T-helper 2 cell treated with Interferon-gamma antibody and Interleukin-4, amounts not matched to agents 5 μg/mL and 100 μg/mL, for 36 hours (primary cell): ENCODE data around the gene MTUS2.

Source experiments
- DNase-seq: peaks from one replicate; pipeline ENCODE4 v3.0.0; 2021; ENCODE audit warnings: low spot score
- H3K27ac Mint-ChIP-seq: one replicate; pipeline ENCODE4 v1.8.0; 2021; ENCODE audit warnings: mild to moderate bottlenecking, mixed read lengths
- H3K27me3 Mint-ChIP-seq: one replicate; pipeline ENCODE4 v1.8.0; 2021; ENCODE audit warnings: low read depth, mixed read lengths
- H3K36me3 Mint-ChIP-seq: one replicate; pipeline ENCODE4 v1.8.0; 2021; ENCODE audit warnings: low read depth, mixed read lengths
- H3K4me1 Mint-ChIP-seq: one replicate; pipeline ENCODE4 v1.8.0; 2021; ENCODE audit warnings: low read depth, mixed read lengths
- H3K4me3 Mint-ChIP-seq: one replicate; pipeline ENCODE4 v1.8.0; 2022; ENCODE audit warnings: mild to moderate bottlenecking, moderate library complexity, mixed read lengths
- H3K9me3 Mint-ChIP-seq: one replicate; pipeline ENCODE4 v1.8.0; 2021; ENCODE audit warnings: mixed read lengths

Gene MTUS2

DNA sequence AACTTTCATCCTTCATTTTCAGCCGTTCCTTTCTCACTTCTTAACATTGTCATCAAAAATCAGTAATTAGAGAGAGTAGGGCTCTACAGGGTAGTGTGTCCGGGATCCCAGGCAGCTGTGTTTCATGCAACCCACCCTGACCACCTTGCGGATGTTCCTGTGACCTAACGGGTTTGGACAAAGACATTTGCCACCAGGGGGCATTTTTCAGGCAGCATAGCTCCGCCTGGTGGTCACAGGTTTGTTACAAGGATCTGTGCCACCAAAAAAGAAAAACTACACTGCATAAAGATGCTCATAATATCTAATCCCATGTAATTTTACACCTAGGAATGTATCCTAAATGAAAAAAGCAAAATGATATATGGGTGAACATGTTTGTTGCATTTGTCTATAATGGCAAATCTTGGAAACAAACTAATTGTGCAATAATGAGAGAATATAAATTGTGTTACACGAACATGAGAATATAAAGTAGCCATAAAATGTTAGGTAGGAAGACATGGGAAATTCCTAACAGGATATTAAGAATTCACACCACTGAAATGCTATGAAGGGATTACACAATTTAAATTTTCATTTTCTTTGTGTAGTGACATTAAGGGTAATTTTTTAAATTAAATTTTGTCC, 652.3 kb downstream of the MTUS2 start:
- no peaks in the 10 kb centered on the region for H3K36me3 Mint-ChIP-seq
- no peak overlapping the region for H3K27ac Mint-ChIP-seq
- no peaks in the 10 kb centered on the region for H3K9me3 Mint-ChIP-seq
- peak; percentile 22 for DNase-seq
- peaks cover 7% of the 10 kb centered on the region for H3K27me3 Mint-ChIP-seq
- H3K4me3 Mint-ChIP-seq = no peak overlapping the region
- no peaks in the 10 kb centered on the region for H3K4me1 Mint-ChIP-seq

DNA sequence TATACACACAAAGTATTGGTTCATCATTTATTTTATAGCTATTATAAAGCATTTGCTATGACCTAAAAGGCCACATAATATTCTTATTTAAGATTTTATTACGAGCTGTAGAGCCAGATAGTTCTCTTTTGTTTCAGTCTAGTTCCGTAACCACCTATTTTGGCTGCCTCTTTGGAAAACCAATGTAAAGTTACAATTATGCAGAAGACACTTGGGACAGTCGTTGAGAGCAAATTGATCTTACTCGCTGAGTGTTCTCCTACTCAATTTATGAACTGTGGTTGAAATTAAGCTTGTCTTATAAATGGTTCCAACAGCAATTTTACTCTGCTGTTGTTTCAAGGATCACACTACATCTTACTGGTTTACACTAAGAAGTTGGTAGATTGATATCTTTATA, 653.0 kb downstream of the MTUS2 start:
- Mint-ChIP-seq H3K4me3 (no peak overlapping the region), H3K27me3 (peaks cover 8% of the 10 kb centered on the region), H3K9me3 (no peaks in the 10 kb centered on the region)

DNA sequence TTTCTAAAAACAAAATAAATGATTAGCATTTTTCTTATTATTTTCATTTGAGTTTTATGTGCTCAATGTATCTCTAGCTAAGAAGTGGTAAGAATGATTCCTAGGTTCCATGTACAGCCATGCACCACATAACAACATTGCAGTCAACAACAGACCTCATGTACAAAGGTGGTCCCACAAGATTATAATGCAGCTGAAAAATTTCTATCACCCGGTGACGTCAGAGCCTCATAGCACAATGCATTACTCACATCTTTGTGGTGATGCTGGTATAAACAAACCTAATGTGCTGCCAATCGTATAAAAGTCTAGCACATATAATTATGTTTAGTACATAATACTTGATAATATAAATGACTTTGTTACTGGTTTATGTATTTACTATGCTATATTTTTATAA, 654.9 kb downstream of the MTUS2 start:
- H3K36me3 Mint-ChIP-seq = no peaks in the 10 kb centered on the region
- DNase-seq = no peak
- no peaks in the 10 kb centered on the region for H3K4me1 Mint-ChIP-seq
- H3K27ac Mint-ChIP-seq = no peak overlapping the region
- H3K27me3 Mint-ChIP-seq = peaks cover 8% of the 10 kb centered on the region
- no peaks in the 10 kb centered on the region for H3K9me3 Mint-ChIP-seq
- no peak overlapping the region for H3K4me3 Mint-ChIP-seq

More for the DNA sequence above, 653.0 kb downstream of the MTUS2 start:
- DNase-seq = no peak
- no peaks in the 10 kb centered on the region for H3K36me3 Mint-ChIP-seq
- H3K4me1 Mint-ChIP-seq = no peaks in the 10 kb centered on the region
- no peak overlapping the region for H3K27ac Mint-ChIP-seq

DNA sequence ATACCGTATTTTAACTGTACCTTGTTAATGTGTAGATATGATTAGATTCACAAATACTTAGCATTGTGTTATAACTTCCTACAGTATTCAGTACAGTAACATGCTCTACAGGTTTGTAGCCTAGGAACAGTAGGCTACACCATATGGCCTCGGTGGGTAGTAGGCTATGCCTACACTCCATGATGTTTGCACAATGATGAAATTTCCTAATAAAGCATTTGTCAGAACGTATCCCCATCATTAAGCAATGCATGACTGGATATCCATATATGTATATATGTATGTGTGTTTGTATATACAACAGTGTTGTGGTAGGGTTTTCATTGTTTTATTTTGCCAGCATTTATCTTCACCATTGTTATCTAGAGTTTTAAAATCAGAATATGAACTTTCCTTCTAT, 655.9 kb downstream of the MTUS2 start:
- no peak for DNase-seq
- H3K4me3 Mint-ChIP-seq = no peak overlapping the region
- H3K36me3 Mint-ChIP-seq = no peaks in the 10 kb centered on the region
- no peak overlapping the region for H3K27ac Mint-ChIP-seq
- peaks cover 8% of the 10 kb centered on the region for H3K27me3 Mint-ChIP-seq
- H3K9me3 Mint-ChIP-seq = no peaks in the 10 kb centered on the region
- H3K4me1 Mint-ChIP-seq = no peaks in the 10 kb centered on the region

DNA sequence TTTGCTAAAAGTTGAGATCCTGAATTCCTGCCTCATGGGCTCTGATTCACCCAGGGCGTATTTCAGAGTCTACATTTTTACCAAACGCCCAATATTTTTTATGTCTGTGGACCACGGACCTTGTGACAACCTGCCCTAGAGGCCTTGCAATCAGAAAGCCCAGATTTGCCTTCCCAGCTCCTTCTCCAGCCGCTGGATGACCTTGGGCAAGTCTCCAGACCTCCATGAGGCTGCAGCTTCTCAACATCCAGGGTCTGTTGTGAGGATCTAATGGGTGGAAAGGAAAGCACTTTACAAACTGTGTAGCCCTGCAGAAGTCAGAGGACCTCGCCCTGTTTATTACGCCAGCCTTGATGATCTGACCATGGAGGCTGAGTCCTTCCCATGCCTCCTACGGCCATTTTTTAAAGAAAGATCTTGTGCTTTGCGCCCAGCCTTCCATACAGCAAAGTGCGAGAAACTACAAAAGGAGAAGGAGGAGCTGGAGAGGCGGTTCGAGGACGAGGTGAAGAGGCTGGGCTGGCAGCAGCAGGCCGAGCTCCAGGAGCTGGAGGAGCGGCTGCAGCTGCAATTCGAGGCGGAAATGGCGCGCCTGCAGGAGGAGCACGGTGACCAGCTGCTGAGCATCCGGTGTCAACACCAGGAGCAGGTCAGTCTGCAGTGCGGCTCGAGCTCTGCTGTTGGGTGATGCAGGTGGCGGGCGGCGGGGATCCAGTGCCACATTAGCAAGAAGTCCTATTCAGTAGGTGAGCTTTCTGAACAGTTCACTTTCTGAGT, 659.8 kb downstream of the MTUS2 start:
- Mint-ChIP-seq H3K27ac (no peak overlapping the region), H3K4me1 (no peaks in the 10 kb centered on the region), H3K27me3 (peaks cover 8% of the 10 kb centered on the region), H3K9me3 (no peaks in the 10 kb centered on the region), H3K36me3 (no peaks in the 10 kb centered on the region), H3K4me3 (no peak overlapping the region)
- no peak for DNase-seq

DNA sequence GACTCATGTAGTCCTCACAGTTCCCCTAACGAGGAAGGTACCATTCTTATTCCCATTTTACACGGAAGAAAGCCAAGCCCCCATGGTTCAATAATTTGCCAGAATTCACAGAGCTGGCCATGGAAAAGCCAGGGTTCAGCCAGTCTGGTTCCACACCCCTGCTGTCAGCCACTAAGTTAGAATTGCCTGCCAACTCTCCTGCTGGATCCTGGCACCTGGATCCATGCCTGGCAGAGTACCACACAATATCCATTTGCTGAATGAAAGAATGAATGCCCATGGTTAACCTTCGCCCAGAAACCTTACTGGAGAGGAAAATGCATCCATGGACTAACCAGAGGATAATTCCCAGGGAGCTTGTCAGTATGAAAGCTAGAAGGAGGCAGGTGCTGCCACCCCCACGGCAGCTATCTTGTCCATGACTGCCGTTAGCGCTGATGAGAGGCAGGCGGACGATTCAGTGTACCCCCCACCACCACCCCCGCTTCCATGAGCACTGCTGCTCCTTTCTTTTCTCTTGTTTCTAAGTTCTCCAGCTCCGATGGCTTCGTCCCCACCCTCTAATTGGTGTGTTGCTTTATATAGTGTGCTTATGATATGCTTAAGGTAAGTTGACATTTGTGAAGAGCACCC, 660.9 kb downstream of the MTUS2 start:
- Mint-ChIP-seq H3K4me1 (no peaks in the 10 kb centered on the region), H3K9me3 (no peaks in the 10 kb centered on the region), H3K27me3 (peaks cover 8% of the 10 kb centered on the region), H3K27ac (no peak overlapping the region), H3K36me3 (no peaks in the 10 kb centered on the region), H3K4me3 (no peak overlapping the region)
- DNase-seq = no peak

DNA sequence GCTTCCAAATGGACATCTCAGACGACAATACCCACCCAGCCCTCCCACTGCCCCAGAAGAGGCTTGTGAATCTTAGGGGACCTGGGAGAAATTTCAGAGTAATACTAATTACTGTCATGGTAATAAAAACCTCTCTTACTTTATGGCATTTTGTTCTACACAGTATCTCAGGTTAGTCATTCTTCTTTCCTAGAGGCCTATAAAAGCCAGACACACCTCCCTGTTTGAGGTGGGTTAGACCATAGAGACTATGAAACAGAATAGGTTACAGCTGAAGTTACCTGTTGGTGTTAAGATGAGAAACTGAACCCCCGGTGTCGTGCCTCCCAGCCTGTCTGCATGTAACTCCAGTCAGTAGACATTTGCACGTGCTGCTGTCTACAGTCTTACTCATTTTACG, 661.5 kb downstream of the MTUS2 start:
- peaks cover 7% of the 10 kb centered on the region for H3K27me3 Mint-ChIP-seq
- no peak overlapping the region for H3K27ac Mint-ChIP-seq
- H3K4me1 Mint-ChIP-seq = no peaks in the 10 kb centered on the region

DNA sequence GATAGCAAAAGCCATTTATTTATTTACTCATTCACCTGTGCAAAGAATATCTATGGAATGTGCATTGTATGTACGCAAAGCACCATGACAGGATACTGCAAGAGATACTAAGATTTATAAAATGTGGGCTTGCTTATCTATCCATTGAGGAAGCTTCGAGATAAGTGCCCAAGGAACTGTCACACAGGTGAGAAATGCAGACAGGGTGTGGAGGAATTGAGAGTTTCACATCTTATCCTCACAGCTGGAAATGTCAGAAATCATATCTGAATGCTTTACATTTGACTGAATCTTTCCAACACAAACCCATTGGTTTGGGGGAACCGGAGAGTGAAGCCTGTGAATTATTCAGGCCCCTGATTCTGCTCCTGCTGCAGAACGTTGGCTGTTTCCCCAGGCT, 662.4 kb downstream of the MTUS2 start:
- no peak for DNase-seq
- no peaks in the 10 kb centered on the region for H3K9me3 Mint-ChIP-seq
- H3K36me3 Mint-ChIP-seq = no peaks in the 10 kb centered on the region
- H3K27ac Mint-ChIP-seq = no peak overlapping the region
- no peaks in the 10 kb centered on the region for H3K4me1 Mint-ChIP-seq
- H3K4me3 Mint-ChIP-seq = no peak overlapping the region
- peaks cover under 1% of the 10 kb centered on the region for H3K27me3 Mint-ChIP-seq

More for the DNA sequence above, 661.5 kb downstream of the MTUS2 start:
- DNase-seq = no peak
- Mint-ChIP-seq H3K9me3 (no peaks in the 10 kb centered on the region), H3K4me3 (no peak overlapping the region), H3K36me3 (no peaks in the 10 kb centered on the region)

DNA sequence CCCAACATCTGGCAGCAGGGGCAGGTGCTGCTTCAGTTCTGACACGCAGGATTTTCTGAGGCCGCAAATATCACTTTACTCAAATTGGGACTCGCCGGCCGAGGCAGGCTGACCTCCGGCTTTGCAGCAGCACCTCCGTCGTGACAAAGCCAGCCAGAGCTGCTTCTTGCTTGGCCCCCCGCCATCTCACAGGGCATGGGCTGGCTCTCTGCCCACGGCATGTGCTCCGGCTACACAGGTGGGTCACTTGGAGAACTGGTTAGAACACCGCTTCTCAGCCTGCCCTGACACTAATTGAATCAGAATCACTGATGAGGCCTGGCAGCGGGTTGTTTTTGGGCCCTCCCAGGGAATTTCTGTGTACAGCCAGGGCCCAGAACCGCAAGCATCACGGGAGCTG, 663.1 kb downstream of the MTUS2 start:
- DNase-seq = no peak
- Mint-ChIP-seq H3K36me3 (no peaks in the 10 kb centered on the region), H3K27me3 (no peaks in the 10 kb centered on the region), H3K27ac (no peak overlapping the region), H3K9me3 (no peaks in the 10 kb centered on the region), H3K4me1 (no peaks in the 10 kb centered on the region), H3K4me3 (no peak overlapping the region)

DNA sequence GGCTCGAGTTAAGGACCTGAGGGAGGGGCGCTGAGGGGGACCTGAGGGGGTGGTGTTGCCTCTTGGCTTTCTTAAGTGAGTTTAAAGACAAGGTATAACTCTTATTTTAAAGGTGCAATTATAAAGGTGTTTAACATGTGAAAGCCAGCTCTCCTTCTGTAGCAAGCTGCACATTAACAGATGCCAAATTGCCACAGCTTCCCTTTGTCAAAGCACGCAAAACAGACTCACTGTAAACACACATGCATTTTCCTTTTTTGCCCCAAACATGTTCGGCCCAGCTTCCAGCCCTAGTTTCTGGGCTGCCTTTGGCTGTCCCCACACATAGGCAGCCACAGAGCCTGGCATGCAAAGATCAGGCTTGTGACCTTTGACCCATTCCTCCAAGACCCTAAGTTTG, 663.5 kb downstream of the MTUS2 start:
- Mint-ChIP-seq H3K4me3 (no peak overlapping the region), H3K36me3 (no peaks in the 10 kb centered on the region), H3K27ac (no peak overlapping the region), H3K9me3 (no peaks in the 10 kb centered on the region), H3K27me3 (no peaks in the 10 kb centered on the region), H3K4me1 (no peaks in the 10 kb centered on the region)
- no peak for DNase-seq

DNA sequence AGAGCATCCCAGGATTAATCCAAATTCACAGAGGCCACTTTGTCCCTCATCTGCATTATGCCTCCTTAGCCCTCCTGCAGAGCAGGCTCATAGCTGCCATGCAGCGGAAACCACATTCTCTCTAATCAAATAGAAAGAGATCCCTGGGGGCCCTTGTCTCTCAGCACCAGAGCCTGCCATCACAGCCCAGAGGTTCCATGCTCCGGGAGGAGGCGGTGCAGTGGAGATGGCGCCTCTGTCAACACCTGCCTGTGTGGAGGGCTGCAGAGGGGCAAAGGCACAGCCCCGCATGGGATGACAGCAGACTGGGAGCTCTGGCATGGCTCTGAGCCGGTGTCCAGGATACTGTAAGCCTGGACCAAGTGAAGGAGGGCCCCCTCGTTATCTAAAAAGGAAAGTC, 664.1 kb downstream of the MTUS2 start:
- no peaks in the 10 kb centered on the region for H3K36me3 Mint-ChIP-seq
- H3K27me3 Mint-ChIP-seq = no peaks in the 10 kb centered on the region
- no peak for DNase-seq
- no peaks in the 10 kb centered on the region for H3K4me1 Mint-ChIP-seq
- H3K4me3 Mint-ChIP-seq = no peak overlapping the region
- H3K27ac Mint-ChIP-seq = no peak overlapping the region
- H3K9me3 Mint-ChIP-seq = no peaks in the 10 kb centered on the region

DNA sequence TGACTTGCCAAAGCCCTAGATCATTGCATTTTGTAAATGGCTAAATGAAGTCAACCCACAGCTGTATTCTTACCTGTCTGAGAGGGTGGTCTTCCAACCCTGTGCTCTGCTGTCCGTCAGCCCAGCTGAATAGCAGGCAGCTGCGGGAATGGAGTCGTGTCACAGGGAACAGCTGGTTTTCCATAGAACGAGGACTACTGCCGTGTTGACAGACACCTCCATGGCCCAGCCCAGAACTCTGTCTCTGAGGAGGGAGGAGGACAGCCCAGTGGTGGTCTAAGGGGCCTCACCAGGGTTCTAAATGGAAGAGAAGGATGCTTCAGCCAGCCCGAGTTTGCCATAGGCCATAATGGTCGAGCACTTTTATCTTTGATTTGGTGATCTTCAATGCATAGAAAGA, 664.7 kb downstream of the MTUS2 start:
- H3K27me3 Mint-ChIP-seq = no peaks in the 10 kb centered on the region
- DNase-seq = no peak
- no peak overlapping the region for H3K27ac Mint-ChIP-seq
- no peak overlapping the region for H3K4me3 Mint-ChIP-seq
- no peaks in the 10 kb centered on the region for H3K36me3 Mint-ChIP-seq
- H3K9me3 Mint-ChIP-seq = no peaks in the 10 kb centered on the region
- H3K4me1 Mint-ChIP-seq = no peaks in the 10 kb centered on the region

DNA sequence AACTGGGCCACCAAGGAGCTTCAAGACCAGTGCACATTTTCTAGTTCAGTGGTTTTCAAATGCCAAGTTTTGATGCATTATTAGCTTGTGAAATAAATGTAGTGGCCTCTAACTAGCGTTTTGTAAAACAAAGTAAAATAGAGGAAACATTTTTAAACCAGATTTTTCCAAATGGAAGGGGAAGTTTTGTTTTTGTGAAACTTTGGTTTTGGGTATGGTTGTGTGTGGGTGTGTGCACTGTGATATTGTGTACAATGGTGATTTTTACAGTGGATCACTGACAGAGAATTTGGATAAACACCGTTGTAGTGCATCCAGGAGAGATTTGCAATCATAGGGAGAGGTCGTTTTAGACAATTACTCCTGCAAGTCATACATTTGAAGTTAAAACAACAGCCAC, 666.4 kb downstream of the MTUS2 start:
- H3K4me1 Mint-ChIP-seq = no peaks in the 10 kb centered on the region
- no peak overlapping the region for H3K4me3 Mint-ChIP-seq
- H3K27ac Mint-ChIP-seq = no peak overlapping the region
- H3K36me3 Mint-ChIP-seq = no peaks in the 10 kb centered on the region
- H3K27me3 Mint-ChIP-seq = no peaks in the 10 kb centered on the region
- DNase-seq = no peak
- H3K9me3 Mint-ChIP-seq = no peaks in the 10 kb centered on the region
